CD4-positive, alpha-beta T cell treated with Interleukin-6 at 100 ng/mL for 8 hours (primary cell): ENCODE data around the gene KRTAP11-1.

ENCODE experiments used
- DNase-seq: peaks from one replicate; pipeline ENCODE4 v3.0.0-alpha.2; 2020; ENCODE audit warnings: mixed read lengths, low spot score

Gene KRTAP11-1

GRCh38 chr21:30881480-30881879 lies at the start of gene KRTAP11-1:
KRTAP11-1 (minus strand) TSS chr21:30881580; CDS start chr21:30881524, 56 bp downstream.
- no peak for DNase-seq

GRCh38 chr21:30924146-30924700 lies 42.8 kb upstream of the KRTAP11-1 start:
- no peak for DNase-seq

GRCh38 chr21:30921129-30921528 lies 39.7 kb upstream of the KRTAP11-1 start:
- DNase-seq, result no peak

GRCh38 chr21:30917557-30917956 lies 36.2 kb upstream of the KRTAP11-1 start:
- no peak for DNase-seq

- DNase-seq, result no peak
These were observed 19.5 kb upstream of the KRTAP11-1 start for GRCh38 chr21:30900881-30901280.

GRCh38 chr21:30882866-30883597 lies 1.7 kb upstream of the KRTAP11-1 start:
- no peak for DNase-seq

- DNase-seq, result no peak
These were observed 466 bp downstream of the KRTAP11-1 start for GRCh38 chr21:30880914-30881313.

- no peak for DNase-seq
These were observed 6.9 kb downstream of the KRTAP11-1 start for GRCh38 chr21:30874526-30874925.

GRCh38 chr21:30847627-30848500 lies 33.5 kb downstream of the KRTAP11-1 start:
- DNase-seq, result no peak

GRCh38 chr21:30842990-30843389 lies 38.4 kb downstream of the KRTAP11-1 start:
- no peak for DNase-seq

GRCh38 chr21:30839304-30839703 lies 42.1 kb downstream of the KRTAP11-1 start:
- no peak for DNase-seq

GRCh38 chr21:30838536-30838935 lies 42.8 kb downstream of the KRTAP11-1 start:
- no peak for DNase-seq

GRCh38 chr21:30831194-30831765 lies 50.1 kb downstream of the KRTAP11-1 start:
- DNase-seq, result peak; percentile 17
